Occipital lobe (tissue), 2 donors: ENCODE results near the gene LENEP. TPM values are rescaled to one million over a fixed set of nuclear protein-coding genes. Genes with fewer than 3 reads are reported as not detected.

Source experiments
- DNase-seq: peaks from one replicate; lab custom pipeline; 2025; lab: John Stamatoyannopoulos, UW
- total RNA-seq: library from RNA; depleted of rRNA; stranded (reverse); fragments of >200 nt; gene quantifications from one replicate; pipeline ENCODE4 v1.2.3, GENCODE V29; 2014

LENEP gene
- total RNA-seq, 1 donor from 2014 or later: 2.7 TPM

DNA sequence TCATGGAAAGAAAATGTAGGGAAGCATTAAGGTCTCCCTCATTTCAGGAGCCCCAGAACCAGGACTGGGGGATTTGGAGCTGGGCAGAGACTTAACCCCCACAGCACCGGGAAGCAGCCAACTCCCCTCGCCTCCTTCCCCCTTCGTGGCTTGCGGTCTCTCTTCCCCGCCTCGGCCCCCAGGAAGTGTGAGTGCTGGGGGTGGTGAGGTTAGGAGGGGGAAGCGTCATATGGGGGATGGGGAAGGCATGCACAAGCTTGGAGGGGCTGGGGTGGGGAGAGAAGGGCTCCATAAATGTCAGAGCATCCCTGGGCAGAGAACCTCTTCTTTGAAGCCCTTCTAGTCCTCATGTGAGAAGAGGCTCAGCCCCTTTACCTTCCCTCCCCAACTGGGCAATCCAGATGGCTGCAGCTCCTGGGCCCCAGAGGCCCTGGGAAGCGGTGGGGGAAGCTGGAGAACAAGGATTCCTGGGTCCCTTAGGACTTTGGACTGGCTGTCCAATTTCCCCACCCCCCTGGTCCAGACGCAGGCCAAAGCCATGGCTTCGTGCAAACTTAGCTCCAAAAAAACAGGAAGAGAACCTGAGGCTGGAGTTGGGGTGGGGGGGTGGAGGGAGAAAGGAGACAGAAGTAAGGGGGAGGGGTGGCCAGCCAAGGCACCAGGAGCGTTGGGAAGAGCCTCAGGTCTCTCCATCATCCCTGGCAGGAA lies 17.0 kb downstream of the LENEP start:
- no peak for DNase-seq

GRCh38 chr1:155011004-155011416 lies 17.6 kb downstream of the LENEP start:
- DNase-seq: no peak

DNA sequence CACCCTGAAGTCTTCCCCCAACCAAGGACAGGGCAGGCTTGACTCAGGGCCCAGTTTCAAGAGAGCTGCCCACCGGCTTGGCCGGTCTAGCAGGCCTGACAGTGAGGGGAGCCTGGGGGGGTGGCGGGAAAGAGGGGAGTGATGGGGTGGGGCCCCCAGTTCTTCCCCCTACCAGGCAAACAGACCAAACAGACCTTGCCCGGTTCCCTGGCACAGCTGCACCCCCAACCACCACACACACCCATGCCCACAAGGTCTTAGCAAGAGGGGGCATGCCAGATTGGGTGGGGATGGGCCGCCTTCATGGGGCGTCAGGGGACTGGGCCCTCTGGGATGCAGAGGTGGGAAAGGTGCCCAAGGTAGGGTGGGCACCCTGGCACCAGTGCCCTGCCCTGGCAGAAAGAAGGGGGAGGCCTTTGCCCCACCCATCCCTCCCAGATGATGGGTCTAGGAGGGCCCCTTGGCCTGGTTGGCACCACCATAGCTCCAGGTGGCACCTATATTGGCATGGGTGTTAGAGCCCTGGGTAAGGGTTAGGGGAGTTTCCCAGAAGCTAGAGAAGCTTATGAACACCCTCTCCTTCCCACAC lies 18.1 kb downstream of the LENEP start:
- DNase-seq: no peak

DNA sequence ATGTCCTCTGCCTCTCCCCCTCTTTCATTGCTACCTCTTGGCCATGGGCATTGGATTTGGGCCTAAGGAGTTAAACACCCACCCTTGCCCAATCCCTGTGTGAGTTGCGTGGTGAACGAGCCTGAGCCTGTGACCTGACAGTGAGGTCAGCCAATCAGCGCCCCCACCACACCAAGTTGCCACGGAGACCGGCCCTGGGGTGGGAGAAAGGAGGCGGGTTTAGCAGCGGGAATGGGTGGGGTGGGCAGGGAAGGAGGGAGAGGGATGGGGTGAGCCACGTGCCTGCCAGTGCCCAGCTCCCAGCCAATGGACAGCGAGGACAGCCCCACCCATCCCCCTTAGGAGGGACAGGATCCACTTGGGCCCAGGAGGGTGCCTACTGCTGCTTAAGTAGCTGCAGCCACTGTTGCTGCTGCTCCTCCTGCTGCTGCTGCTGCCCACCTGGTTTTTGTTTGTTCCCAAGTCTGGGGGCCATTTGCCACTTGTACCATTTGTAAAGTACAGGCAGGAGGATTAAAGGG lies 18.7 kb downstream of the LENEP start:
- DNase-seq: peak; percentile 84

DNA sequence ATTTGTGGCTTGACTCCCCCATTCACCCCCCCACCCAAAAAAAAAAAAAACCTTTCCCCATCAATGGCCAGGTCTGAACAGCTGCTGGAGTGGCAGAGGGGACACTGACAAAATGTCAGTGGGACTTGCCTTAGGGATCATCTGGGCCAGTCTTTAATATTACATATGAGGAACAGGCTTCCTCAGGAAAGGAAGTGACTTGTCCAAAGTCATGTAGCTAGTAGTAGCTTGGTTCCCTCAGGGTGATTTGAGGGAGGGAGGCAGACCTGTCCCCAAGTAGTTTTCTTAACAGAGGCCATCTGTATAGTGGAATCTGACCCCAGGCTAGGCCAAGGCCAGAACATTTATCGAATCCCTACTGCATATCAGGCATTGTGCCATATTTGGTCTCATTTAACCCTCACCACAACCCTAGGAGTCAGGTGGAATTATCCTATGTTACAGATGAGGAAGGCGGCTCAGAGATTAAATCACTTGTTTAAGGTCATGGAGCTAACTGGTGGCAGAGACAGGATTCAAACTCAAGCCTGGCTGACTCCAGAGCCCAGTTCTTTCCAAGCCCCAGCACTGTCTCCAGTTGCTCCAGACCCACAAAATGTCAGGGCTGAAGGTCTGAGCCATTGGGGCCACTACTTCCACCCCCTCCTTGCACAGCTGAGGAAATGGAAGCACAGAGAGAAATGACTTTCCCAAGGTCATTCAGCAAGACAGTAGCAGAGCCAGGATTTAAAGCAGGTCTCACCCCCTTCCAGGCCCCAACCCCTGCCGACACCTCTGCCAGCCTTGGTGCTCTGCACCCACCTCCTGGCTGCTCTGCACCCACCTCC lies 19.6 kb downstream of the LENEP start:
- DNase-seq: no peak

DNA sequence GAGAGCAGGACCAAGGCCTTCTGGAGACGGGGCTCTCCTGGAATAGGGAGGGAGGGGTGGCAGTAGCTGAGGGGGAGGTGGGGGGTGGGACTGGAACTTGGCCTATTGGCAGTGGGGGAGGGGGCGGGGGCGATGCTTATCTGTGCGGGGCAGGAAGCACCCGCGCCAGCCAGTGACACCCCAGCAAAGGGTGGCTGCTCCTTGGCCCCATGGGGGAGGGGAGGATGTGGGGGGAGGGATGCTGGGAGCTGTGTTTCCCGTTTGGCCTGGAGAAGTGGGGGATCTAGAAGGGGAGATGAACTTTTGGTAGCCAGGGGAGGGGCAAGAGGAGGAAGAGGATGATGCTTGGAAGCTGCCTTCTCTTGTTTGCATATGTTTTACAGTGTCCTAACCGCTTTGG lies 20.2 kb downstream of the LENEP start:
- no peak for DNase-seq

- no peak for DNase-seq
Measured at GRCh38 chr1:155014709-155015508, 21.5 kb downstream of the LENEP start.

DNA sequence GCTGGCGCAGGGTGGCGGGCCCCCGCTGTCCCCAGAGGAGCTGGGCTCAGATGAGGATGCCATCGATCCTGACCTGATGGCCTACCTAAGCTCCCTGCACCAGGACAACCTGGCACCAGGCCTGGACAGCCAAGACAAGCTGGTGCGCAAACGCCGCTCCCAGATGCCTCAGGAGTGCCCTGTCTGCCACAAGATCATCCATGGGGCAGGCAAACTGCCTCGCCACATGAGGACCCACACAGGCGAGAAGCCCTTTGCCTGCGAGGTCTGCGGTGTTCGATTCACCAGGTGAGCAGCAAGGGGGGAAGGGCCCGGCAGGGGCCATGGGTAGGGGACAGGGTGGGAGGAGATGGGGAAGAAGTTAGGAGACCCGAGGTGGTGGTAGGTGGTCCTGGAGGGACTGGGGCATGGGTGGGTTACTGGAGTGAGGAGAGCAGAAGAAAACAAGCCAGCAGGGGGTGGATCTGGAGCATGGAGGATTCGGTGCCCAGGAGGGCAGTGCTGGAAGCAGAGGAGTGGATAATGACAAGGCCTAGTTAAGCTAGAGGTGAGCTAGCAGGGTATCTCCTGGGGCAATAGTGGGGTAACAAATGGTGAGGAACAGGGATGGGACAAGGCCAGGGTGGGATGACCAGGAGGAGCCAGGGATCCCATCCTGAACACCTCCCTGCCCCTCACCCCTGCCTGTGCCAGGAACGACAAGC lies 22.3 kb downstream of the LENEP start:
- no peak for DNase-seq

GRCh38 chr1:155016231-155016831 lies 22.9 kb downstream of the LENEP start:
- no peak for DNase-seq

- peak; percentile 74 for DNase-seq
Measured at GRCh38 chr1:155017041-155017945, 23.9 kb downstream of the LENEP start.

DNA sequence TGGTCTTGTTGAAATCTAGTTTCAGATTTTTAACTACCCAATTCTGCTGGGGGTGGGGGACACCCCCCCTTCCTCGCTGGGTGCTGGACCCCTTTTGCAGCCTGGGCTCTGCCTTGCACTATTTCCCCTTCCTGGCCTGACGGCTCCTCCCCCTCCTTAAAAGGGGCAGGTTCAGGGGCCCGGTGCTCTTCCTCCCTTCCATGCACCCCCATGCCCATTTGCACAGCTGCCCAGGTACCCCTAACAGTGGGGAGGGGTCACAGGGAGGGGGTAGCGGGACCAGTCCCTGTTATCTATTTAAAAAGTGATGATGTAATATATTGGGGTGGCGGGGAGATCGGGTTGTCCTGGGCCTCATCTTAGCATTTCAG lies 24.5 kb downstream of the LENEP start:
- DNase-seq: no peak

DNA sequence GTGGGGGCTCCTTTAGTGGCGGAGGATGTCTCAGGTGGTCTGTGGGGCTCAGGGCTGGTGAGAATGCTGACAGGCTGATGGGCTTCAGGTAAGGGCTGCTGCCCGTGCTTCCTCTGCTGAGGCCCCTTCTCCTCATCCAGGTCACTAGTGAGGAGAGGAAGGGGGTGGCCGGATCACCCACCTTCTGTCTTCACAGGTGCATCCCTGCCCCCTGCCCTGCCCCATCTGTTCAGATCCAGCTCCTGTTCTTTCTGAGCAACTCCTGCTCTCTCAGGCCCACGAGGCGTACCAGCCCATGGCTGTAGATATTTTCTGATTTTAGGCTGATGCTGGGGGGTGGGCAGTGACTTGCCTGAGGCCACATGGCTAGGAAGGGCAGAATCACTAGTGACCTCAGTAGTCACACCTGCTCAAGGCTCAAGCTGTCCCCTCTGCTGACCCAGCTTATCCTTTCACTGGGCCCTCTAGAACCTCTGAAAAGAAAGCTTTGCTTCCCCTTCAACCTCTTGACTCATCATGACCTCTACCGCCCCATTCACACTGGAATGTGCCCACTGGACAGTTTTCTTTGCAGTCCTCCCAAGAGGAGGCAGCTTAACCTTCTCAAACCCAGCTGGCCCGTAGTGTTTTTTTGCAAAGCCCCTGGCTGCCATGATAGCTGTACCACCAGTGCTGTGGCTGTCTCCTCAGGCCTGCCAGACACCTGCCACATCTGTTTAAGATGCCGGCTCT lies 25.4 kb downstream of the LENEP start:
- no peak for DNase-seq

- DNase-seq: no peak
Measured at GRCh38 chr1:155019377-155020245, 26.2 kb downstream of the LENEP start.

- DNase-seq: no peak
Measured at GRCh38 chr1:155022136-155022926, 28.9 kb downstream of the LENEP start.

DNA sequence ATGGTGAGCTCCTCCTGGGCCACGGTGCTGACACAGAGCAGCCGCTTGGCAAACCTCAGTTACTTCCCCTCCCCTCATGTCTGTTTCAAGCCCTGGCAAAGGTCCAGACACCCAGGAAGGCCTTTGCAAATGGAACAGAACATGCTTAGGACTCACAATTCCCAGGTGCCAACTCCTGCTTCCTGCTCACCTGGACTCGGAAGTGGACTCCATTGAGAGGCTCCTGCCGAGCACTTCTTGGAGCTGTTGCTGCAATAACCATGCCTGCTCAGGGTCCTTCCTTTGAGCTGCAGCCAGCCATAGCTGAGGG lies 29.5 kb downstream of the LENEP start:
- DNase-seq: no peak

- DNase-seq: no peak
Measured at GRCh38 chr1:155023627-155024026, 30.2 kb downstream of the LENEP start.

- DNase-seq: no peak
Measured at GRCh38 chr1:155024315-155024714, 30.9 kb downstream of the LENEP start.
